Activated naive CD8-positive, alpha-beta T cell treated with anti-CD3 and anti-CD28 coated beads for 36 hours (primary cell): ENCODE measurements around the gene TBL1XR1. TPM values are rescaled to one million over a fixed set of nuclear protein-coding genes. Genes with fewer than 3 reads are reported as not detected.
A peak's percentile ranks its signal among the peaks of the same experiment; 100 is the strongest.
"Not testable (repeated sequence)": the region's sequence is repeated elsewhere in the genome, so short reads cannot be mapped to it uniquely, and the experiment has no call there.

Source experiments
- DNase-seq: peaks from one replicate; pipeline ENCODE4 v3.0.0; 2021
- H3K27ac Mint-ChIP-seq: one replicate; pipeline ENCODE4 v1.8.0; 2022; ENCODE audit warnings: mild to moderate bottlenecking, moderate library complexity, mixed read lengths
- H3K27me3 Mint-ChIP-seq: one replicate; pipeline ENCODE4 v1.8.0; 2022; ENCODE audit warnings: mild to moderate bottlenecking, mixed read lengths
- H3K36me3 Mint-ChIP-seq: one replicate; pipeline ENCODE4 v1.8.0; 2021; ENCODE audit warnings: mild to moderate bottlenecking, mixed read lengths
- H3K4me1 Mint-ChIP-seq: one replicate; pipeline ENCODE4 v1.8.0; 2021; ENCODE audit warnings: mixed read lengths
- H3K4me3 Mint-ChIP-seq: one replicate; pipeline ENCODE4 v1.8.0; 2022; ENCODE audit warnings: mild to moderate bottlenecking, moderate library complexity, mixed read lengths
- H3K9me3 Mint-ChIP-seq: one replicate; pipeline ENCODE4 v1.8.0; 2022; ENCODE audit warnings: mixed read lengths
- total RNA-seq, 2 experiments: library from RNA; stranded (reverse); gene quantifications; one replicate each; pipeline ENCODE4 v1.2.3, GENCODE V29; 2021

TBL1XR1 gene
- total RNA-seq, 2 experiments from 2014 or later = 204 to 227 TPM

DNA sequence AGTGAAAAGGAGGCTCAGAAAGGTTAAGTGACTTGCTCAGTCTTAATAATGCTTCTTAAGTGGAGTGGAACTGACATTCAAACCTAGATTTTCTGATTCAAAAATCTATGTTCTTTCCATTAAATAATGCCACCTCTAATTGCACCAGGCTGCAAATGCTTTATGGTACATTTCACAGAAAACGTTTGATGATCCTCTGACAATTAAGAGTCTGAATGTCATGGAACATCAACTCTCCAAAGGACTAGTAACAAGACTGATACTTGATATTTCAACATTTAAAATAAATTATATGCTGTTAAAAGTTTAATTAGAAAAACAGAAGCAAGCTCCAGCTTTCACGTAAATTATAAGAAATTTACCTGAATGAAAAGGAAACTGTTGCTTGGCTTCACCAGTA, 151.5 kb downstream of the TBL1XR1 start:
- peaks cover 17% of the 10 kb centered on the region for H3K4me1 Mint-ChIP-seq
- DNase-seq = no peak
- no peaks in the 10 kb centered on the region for H3K27me3 Mint-ChIP-seq
- no peak overlapping the region for H3K4me3 Mint-ChIP-seq
- no peak overlapping the region for H3K27ac Mint-ChIP-seq
- peaks cover 62% of the 10 kb centered on the region for H3K36me3 Mint-ChIP-seq
- peaks cover 5% of the 10 kb centered on the region for H3K9me3 Mint-ChIP-seq

DNA sequence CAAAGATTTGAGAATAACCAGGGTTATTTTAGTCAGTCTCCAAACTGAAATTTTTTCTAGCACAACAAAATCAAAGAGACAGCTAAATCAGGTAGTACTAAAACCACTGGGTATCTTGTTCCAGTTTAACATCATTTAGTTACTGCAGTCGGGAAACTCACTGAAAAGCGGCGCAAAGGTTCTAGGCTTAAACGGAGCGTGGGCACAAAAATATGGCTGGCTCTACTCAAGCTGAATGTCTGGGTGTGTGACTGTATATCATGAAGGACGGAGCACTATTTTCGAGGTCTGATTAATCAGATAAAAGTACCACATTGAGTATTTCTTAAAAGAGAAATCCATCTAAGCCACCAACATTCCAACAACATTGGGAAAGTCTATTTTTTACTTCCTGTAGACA, 152.1 kb downstream of the TBL1XR1 start:
- H3K4me3 Mint-ChIP-seq = no peak overlapping the region
- peaks cover 5% of the 10 kb centered on the region for H3K9me3 Mint-ChIP-seq
- no peak overlapping the region for H3K27ac Mint-ChIP-seq
- no peaks in the 10 kb centered on the region for H3K27me3 Mint-ChIP-seq
- peaks cover 21% of the 10 kb centered on the region for H3K4me1 Mint-ChIP-seq
- peaks cover 66% of the 10 kb centered on the region for H3K36me3 Mint-ChIP-seq
- no peak for DNase-seq

DNA sequence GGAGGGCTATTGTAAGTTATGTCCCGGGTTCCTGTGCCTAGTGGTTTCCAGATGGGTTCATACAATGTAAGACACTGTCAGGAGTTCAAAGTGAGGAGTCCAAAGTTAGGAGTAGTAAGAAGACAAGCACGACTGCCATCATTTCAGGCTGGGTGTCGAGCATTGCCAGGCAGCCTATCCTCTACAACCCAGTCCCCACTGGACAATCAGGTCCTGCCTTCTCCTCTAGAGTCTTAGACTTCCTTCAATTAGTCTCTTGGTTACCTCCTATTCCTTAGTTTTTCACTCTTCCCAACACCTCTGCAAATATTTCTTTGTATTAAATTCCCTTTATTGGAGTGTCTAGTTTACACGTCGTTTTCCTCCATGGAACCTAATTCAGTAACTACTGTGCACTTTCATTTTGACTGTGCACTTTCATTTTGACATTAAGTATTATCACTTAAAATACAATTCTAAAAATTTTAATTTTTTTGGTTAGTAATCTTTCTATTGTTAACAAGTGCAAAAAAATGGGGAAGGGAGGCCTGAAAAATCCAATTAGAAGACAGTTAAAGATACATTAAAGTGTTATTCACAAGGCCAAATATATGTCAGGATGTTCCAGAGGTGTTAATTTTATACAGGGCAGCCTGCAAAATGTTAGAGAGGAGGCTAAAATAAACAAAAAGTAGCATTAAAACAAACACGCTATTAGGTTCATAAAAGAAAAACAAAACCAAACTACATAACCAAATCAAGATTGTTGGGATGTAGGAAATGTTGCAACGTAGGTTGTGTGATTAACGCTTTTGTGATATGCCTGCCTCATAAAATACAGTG, 155.3 kb downstream of the TBL1XR1 start:
- DNase-seq = no peak
- H3K27ac Mint-ChIP-seq = peak overlapping the region; percentile 75
- peaks cover 5% of the 10 kb centered on the region for H3K9me3 Mint-ChIP-seq
- H3K4me3 Mint-ChIP-seq = no peak overlapping the region
- H3K27me3 Mint-ChIP-seq = no peaks in the 10 kb centered on the region
- peaks cover 70% of the 10 kb centered on the region for H3K36me3 Mint-ChIP-seq
- peaks cover 33% of the 10 kb centered on the region for H3K4me1 Mint-ChIP-seq

DNA sequence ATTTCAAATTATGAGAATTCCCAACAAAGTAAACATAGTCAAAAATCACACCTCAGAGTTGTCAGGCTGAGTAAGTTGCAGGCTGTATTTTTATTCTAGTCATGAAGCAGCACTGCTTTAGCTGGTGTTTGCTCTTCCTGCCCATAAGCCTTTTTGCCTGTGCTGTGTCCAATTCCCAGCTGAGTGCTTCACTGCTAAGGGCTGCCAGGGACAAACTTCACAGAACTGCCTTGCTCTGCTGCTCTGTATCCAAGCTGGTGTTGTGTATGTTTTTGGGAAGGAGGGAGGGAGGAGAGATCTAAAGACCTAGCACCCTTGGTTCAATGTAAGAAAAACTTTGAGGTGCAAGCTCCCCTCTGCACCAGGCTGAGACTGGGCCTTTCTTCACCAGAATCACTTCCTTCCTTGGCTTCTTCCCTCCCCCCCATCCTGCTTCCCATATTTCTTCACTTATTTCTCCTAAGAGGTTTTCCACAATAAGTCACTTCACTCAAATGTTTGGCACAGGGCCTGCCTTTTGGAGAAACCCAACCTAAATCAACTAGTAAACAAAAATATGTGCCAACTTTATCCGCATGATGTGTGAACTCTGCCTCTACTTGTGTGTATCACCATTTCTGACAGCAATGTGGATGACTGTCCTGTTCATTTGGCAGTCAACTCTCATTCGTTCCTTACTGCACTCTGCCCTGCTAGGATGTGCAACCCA, 156.1 kb downstream of the TBL1XR1 start:
- peak overlapping the region; percentile 75 for H3K27ac Mint-ChIP-seq
- H3K9me3 Mint-ChIP-seq = peaks cover 5% of the 10 kb centered on the region
- H3K27me3 Mint-ChIP-seq = no peaks in the 10 kb centered on the region
- no peak for DNase-seq
- H3K36me3 Mint-ChIP-seq = peaks cover 73% of the 10 kb centered on the region
- peaks cover 37% of the 10 kb centered on the region for H3K4me1 Mint-ChIP-seq
- H3K4me3 Mint-ChIP-seq = no peak overlapping the region

DNA sequence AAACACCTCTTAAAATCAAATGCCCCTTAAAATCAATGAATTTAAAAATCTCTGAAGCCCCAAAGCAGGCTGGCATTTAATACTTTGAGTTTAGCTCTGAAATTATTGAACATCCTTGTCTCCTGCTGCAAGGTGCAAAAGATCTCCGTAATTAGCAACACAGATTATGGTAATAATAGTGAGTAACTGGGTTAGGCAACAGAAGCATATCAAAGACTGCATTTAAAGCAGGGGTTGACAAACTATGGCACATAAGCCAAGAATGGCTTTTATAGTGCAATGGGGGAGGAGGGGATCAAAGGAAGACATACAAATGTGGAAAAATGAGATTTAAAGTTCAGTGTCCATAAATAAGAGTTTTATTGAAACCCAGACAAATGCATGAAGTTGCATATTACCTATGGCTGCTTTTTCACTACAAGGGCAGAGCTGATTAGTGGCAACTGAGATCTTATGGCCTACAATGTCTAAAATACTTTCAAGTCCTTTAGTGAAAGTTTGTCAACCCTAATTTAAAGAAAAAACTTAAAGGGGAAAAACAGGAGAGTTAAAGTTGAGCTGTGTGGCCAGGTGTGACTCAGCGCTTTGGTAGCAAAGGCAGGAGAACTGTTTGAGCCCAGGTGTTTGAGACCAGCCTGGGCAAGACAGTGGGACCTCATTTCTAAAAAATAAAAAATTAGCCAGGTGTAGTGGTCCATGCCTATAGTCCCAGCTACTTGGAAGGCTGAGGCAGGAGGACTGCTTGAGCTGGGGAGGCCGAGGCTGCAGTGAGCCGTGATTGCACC, 157.6 kb downstream of the TBL1XR1 start:
- no peak for DNase-seq
- H3K27me3 Mint-ChIP-seq = no peaks in the 10 kb centered on the region
- peaks cover 48% of the 10 kb centered on the region for H3K4me1 Mint-ChIP-seq
- no peak overlapping the region for H3K4me3 Mint-ChIP-seq
- no peak overlapping the region for H3K27ac Mint-ChIP-seq
- peaks cover 77% of the 10 kb centered on the region for H3K36me3 Mint-ChIP-seq
- H3K9me3 Mint-ChIP-seq = peaks cover 5% of the 10 kb centered on the region

DNA sequence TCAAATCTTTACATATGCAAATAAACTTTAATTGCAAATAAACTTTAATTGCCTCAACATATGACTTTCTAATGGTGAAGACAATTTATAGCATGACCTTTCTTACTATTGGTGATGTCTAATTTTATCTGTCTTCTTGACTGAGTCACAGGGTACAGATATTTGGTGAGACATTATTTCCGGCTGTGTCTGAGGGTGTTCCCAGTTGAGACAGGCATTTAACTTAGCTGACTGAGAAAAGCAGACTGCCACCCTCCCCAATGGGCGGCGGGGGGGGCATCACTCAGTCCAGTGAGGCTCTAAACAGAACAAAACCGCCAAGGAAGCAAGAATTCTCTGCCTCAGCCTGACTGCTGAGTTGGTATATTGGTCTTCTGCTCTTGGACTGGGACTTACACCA, 160.0 kb downstream of the TBL1XR1 start:
- peaks cover 1% of the 10 kb centered on the region for H3K9me3 Mint-ChIP-seq
- peaks cover 63% of the 10 kb centered on the region for H3K36me3 Mint-ChIP-seq
- no peak overlapping the region for H3K4me3 Mint-ChIP-seq
- DNase-seq = peak; percentile 9
- peak overlapping the region; percentile 42 for H3K27ac Mint-ChIP-seq
- H3K4me1 Mint-ChIP-seq = peaks cover 47% of the 10 kb centered on the region
- no peaks in the 10 kb centered on the region for H3K27me3 Mint-ChIP-seq

DNA sequence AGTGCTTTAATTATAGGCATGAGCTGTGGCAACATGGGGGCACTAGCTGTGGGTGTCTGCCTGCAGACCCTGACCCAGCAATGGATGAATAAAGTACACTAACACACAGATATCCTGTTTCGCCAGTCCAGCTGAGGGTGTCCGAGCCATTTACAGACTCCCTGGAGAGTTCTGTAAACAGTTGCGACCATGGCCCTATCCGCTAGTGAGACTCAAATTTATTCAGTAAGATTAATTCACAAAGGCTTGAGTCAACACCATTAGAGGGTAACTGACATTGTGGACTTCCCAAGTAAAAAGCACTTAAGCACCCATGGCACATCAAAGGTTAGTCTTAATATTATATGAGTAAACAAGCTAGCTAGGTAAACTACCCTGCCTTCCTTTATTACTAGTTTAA, 161.6 kb downstream of the TBL1XR1 start:
- no peaks in the 10 kb centered on the region for H3K9me3 Mint-ChIP-seq
- H3K4me3 Mint-ChIP-seq = no peak overlapping the region
- H3K27ac Mint-ChIP-seq = no peak overlapping the region
- no peaks in the 10 kb centered on the region for H3K27me3 Mint-ChIP-seq
- no peak for DNase-seq
- H3K4me1 Mint-ChIP-seq = peaks cover 34% of the 10 kb centered on the region
- H3K36me3 Mint-ChIP-seq = peaks cover 58% of the 10 kb centered on the region

DNA sequence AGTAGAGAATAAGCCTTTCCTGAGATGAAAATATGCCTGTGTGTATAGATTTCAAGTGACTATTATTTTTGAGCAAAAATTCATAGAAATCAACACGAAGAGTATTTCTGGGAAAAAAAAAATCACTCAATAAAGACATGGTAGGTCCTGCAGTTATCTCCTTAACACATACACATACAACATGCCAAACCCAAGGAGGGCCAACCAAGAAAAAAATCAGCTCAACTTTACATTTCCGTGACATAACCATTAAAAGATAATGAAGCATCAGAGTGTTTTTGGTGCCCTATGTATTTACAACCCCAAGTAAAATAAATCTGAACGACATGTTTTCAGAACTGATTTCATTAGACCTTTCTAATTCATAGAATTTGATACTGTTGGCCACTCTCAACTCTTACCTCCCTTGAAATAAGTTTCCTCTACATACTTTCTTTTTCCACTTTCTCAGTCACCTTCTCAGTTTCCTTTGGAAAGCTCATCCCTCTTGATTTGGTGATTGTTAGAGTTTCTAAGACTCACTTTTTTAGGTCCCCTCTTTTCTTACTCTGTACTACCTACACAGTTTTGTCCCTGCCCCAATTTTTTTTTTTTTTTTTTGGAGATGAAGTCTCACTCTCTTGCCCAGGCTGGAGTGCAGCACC, 162.3 kb downstream of the TBL1XR1 start:
- no peak overlapping the region for H3K4me3 Mint-ChIP-seq
- DNase-seq = no peak
- H3K9me3 Mint-ChIP-seq = no peaks in the 10 kb centered on the region
- no peaks in the 10 kb centered on the region for H3K27me3 Mint-ChIP-seq
- H3K27ac Mint-ChIP-seq = peak overlapping the region; percentile 52
- peaks cover 30% of the 10 kb centered on the region for H3K4me1 Mint-ChIP-seq
- peaks cover 54% of the 10 kb centered on the region for H3K36me3 Mint-ChIP-seq

DNA sequence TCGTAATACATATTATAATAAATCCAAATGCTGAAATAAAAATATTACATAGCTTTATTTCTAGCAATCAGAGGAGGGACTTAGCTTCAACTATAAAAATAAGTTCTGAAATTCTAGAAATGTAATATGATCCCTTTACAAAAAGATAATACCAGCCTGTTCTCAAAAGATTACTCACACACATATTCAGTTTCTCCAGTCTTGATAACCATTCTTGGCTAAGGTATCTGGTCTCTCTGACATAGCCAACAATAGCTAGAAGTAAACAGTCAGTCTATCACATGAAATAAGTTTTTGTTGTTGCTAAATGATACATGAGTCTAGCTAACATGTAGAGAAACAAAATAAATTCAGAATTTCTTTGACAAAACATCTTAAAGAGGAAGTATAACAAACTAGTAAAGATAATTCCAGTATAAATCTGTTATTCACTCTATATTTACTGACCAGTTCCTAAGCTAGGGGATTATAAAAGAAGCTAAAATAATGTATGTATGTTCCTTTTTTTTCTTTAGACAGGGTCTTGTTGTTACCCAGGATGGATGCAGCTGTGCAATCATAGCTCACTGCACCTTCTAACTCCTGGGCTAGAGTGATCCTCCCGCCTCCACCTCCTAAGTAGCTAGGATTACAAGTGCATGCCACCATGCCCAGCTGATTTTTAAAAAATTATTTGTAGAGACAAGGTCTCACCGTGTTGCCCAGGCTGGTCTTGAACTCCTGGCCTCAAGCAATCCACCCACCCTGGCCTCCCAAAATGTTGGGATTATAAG, 170.6 kb downstream of the TBL1XR1 start:
- Mint-ChIP-seq H3K4me1 (no peaks in the 10 kb centered on the region), H3K36me3 (peaks cover 36% of the 10 kb centered on the region), H3K27me3 (no peaks in the 10 kb centered on the region), H3K27ac (no peak overlapping the region), H3K4me3 (no peak overlapping the region), H3K9me3 (no peaks in the 10 kb centered on the region)
- DNase-seq = no peak

DNA sequence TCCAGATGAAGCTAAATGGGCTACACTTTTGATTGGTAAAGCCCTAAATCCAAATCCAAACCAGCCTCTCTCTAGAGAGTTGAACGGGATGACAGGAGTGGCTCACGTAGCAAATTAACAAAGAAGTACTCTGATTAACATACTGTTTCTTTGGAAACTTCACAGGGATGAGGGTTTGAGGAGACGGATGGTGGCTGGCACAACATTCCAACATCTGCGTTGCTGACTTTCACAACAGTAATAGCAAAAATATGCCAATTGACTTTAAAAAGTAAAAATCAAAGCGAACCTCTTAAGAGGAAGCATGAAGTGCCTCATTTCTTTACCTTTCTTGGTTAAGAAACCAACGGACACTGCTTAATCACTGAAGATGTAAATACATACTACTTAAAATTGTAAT, 181.4 kb downstream of the TBL1XR1 start:
- DNase-seq = no peak
- no peak overlapping the region for H3K27ac Mint-ChIP-seq
- peaks cover 13% of the 10 kb centered on the region for H3K36me3 Mint-ChIP-seq
- no peaks in the 10 kb centered on the region for H3K9me3 Mint-ChIP-seq
- no peaks in the 10 kb centered on the region for H3K27me3 Mint-ChIP-seq
- H3K4me1 Mint-ChIP-seq = no peaks in the 10 kb centered on the region
- no peak overlapping the region for H3K4me3 Mint-ChIP-seq

DNA sequence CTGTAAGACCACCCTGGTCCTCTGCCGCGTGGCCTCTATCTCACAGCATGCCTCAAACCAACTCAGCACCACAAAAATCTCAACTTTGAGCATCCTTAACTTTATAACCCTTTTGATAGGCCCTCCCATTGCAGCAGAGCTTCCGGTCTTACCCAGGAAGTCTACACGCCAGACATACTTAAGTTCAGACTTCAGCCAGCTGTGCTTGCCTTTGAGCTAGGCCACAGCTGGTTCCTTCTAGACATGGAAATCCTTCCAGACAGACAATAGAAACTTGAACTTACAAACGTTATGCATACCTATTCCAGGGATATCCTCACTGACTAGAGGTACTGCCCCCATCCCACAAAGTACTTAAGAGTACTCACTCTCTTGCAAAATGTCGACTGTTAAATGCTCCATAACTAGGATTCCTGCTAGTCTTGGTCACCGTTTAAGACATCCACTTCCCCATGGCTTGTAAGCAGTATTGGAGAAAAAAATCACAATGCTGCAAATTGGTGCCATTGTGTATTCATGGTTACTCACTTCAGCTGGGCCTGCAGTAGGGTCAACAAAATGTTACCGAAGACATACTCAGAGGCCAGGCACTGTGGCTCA, 183.5 kb downstream of the TBL1XR1 start:
- no peak for DNase-seq
- no peaks in the 10 kb centered on the region for H3K9me3 Mint-ChIP-seq
- no peaks in the 10 kb centered on the region for H3K27me3 Mint-ChIP-seq
- peaks cover 10% of the 10 kb centered on the region for H3K36me3 Mint-ChIP-seq
- H3K4me3 Mint-ChIP-seq = no peak overlapping the region
- H3K27ac Mint-ChIP-seq = no peak overlapping the region
- no peaks in the 10 kb centered on the region for H3K4me1 Mint-ChIP-seq

DNA sequence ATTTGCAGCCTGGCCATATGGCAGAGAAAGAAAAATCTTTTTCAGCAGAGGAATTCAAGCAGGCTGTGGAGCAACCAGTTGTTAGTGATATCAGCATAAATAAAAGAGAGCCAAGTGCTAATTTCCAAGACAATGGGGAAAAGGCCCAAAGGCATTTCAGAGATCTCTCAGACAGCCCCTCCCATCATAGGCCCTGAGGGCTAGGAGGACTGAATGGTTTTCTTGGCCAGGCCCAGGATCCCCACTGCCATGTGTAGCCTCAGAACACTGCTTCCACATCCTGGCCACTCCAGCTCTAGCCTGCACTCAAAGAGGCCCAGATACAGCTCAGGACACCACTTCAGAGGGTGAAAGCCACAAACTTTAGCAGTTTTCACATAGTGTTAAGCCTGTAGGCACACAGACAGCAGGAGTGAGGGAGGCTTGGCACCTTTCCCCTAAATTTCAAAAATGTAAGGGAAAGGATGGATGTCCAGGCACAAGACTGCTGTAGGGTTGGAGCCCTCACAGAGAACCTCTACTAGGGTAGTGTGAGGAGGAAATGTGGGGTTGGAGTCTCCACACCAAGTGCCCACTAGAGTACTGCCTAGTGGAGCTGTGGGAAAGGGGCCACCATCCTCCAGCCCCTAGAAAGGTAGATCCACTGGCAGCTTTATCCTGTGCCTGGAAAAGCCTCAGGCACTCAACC, 191.4 kb downstream of the TBL1XR1 start:
- Mint-ChIP-seq H3K27ac (no peak overlapping the region), H3K27me3 (no peaks in the 10 kb centered on the region), H3K9me3 (peaks cover 9% of the 10 kb centered on the region), H3K36me3 (peaks cover 10% of the 10 kb centered on the region), H3K4me1 (no peaks in the 10 kb centered on the region), H3K4me3 (no peak overlapping the region)
- no peak for DNase-seq

DNA sequence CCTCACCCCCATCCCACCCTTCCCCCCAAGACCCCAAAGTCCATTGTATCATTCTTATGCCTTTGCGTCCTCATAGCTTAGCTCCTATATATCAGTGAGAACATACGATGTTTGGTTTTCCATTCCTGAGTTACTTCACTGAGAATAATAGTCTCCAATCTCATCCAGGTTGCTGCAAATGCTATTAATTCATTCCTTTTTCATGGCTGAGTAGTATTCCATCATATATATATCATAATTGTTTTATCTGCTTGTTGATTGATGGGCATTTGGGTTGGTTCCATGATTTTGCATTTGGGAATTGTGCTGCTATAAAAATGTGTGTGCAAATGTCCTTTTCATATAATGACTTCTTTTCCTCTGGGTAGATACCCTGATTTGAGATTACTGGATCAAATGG, 197.1 kb downstream of the TBL1XR1 start:
- H3K9me3 Mint-ChIP-seq, H3K4me1 Mint-ChIP-seq, DNase-seq, H3K27ac Mint-ChIP-seq, H3K36me3 Mint-ChIP-seq, H3K4me3 Mint-ChIP-seq, H3K27me3 Mint-ChIP-seq: not testable (repeated sequence)
